ENCODE measurements around the gene ITGB8. TPM values are rescaled to one million over a fixed set of nuclear protein-coding genes. Genes with fewer than 3 reads are reported as not detected.

Gene ITGB8
- polyA plus RNA-seq, 1 donor from 2014 or later, result 12.2 TPM

GRCh38 chr7:20456701-20457100 is 126.0 kb downstream of the ITGB8 start:
- Histone ChIP-seq H3K9me2 (ENCODE audit: insufficient read depth, low read length) (no peaks in the 10 kb centered on the region), H3K27ac (ENCODE audit: low read length) (no peak overlapping the region), H4K20me1 (ENCODE audit: insufficient read depth) (no peaks in the 10 kb centered on the region), H3K9ac (ENCODE audit: low read length) (no peak overlapping the region), H3K4me2 (ENCODE audit: low read length) (no peak overlapping the region), H3F3A (ENCODE audit: insufficient read depth, low read length, poor library complexity, severe bottlenecking) (no peaks in the 10 kb centered on the region), H2AFZ (ENCODE audit: low read depth, low read length) (no peak overlapping the region), H3K27me3 (ENCODE audit: insufficient read depth, low read depth, low read length) (no peaks in the 10 kb centered on the region), H3K9me3 (ENCODE audit: low read length) (no peaks in the 10 kb centered on the region), H3K4me3 (ENCODE audit: low read length) (no peak overlapping the region), H3K36me3 (ENCODE audit: insufficient read depth, low read length) (no peaks in the 10 kb centered on the region), H3K79me2 (replicated peaks; ENCODE audit: insufficient read depth, low read length) (no peaks in the 10 kb centered on the region)
- TF ChIP-seq EP300 (conservative IDR thresholded peaks at IDR 0.05; ENCODE audit: poor library complexity, severe bottlenecking) (no peak), RAD21 (conservative IDR thresholded peaks at IDR 0.05) (no peak), TAF1 (IDR thresholded peaks at IDR 0.05; ENCODE audit: low read depth) (no peak), SMC3 (conservative IDR thresholded peaks at IDR 0.05; ENCODE audit: poor library complexity) (no peak), MXI1 (conservative IDR thresholded peaks at IDR 0.05; ENCODE audit: poor library complexity, severe bottlenecking) (no peak), CTCF (IDR thresholded peaks at IDR 0.05; ENCODE audit: poor library complexity, severe bottlenecking) (no peak), REST (IDR thresholded peaks at IDR 0.05; ENCODE audit: borderline replicate concordance) (no peak), EZH2 (IDR thresholded peaks at IDR 0.05; ENCODE audit: borderline replicate concordance, insufficient read depth, low read length, poor library complexity, severe bottlenecking) (no peak), POLR2AphosphoS5 (IDR thresholded peaks at IDR 0.05) (no peak)

GRCh38 chr7:20458521-20458920 is 127.8 kb downstream of the ITGB8 start:
- H3K9ac ChIP-seq (ENCODE audit: low read length), result no peak overlapping the region
- no peaks in the 10 kb centered on the region for H3K9me3 ChIP-seq (ENCODE audit: low read length)
- H3K79me2 ChIP-seq (replicated peaks; ENCODE audit: insufficient read depth, low read length), result no peaks in the 10 kb centered on the region
- no peaks in the 10 kb centered on the region for H4K20me1 ChIP-seq (ENCODE audit: insufficient read depth)
- H3K36me3 ChIP-seq (ENCODE audit: insufficient read depth, low read length), result no peaks in the 10 kb centered on the region
- no peak overlapping the region for H3K4me3 ChIP-seq (ENCODE audit: low read length)
- H3K27ac ChIP-seq (ENCODE audit: low read length), result no peak overlapping the region
- H2AFZ ChIP-seq (ENCODE audit: low read depth, low read length), result no peak overlapping the region
- TF ChIP-seq REST (IDR thresholded peaks at IDR 0.05; ENCODE audit: borderline replicate concordance) (no peak), SMC3 (conservative IDR thresholded peaks at IDR 0.05; ENCODE audit: poor library complexity) (no peak)
- H3F3A ChIP-seq (ENCODE audit: insufficient read depth, low read length, poor library complexity, severe bottlenecking), result no peaks in the 10 kb centered on the region
- H3K27me3 ChIP-seq (ENCODE audit: insufficient read depth, low read depth, low read length), result no peaks in the 10 kb centered on the region
- no peaks in the 10 kb centered on the region for H3K9me2 ChIP-seq (ENCODE audit: insufficient read depth, low read length)
- no peak overlapping the region for H3K4me2 ChIP-seq (ENCODE audit: low read length)
